Measurements from ENCODE around the gene EP400.
A peak's percentile ranks its signal among the peaks of the same experiment; 100 is the strongest.
"Not testable (repeated sequence)": the region's sequence is repeated elsewhere in the genome, so short reads cannot be mapped to it uniquely, and the experiment has no call there.

EP400 gene

DNA sequence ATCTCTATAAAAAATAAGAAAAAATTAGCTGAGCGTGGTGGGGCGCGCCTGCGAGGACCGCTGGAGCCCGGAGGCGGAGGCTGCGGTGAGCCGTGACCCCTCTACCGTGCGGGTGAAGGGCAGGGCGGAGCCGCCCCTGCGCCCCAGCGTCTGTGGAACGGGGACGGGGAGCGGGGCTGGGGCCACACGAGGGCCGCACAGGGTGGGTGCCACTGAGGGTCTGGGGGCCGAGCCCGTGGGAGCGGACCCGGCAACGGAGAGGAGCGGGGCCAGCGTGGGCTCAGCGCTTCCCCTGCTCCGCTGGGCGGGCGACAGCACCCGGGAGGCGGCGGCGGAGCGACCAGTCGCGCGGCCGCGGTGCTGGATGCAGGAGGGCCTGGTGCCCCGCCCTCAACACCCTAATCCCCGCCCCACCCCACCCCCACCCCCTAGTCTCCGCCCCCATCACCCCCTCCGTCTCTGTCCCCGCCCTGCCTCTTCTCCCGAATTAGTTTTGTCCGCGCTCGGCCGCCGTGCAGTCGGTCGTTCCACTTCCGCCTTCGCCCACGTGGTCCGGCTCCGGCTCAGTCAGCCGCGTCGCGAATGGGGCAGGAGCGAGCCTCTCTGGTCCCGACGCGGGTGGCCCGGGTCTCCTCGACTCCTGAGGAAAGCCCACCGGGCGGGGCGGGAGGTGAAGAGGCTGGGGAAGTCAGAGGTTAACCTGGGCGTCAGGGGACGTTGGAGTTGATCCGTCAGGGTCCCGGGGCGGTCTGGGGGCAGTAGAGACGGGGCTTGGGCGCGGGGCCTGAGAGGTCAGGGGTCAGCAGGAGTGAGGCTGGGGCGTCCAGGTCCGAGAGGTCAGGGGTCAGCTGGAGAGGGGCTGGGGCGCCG lies 20.8 kb upstream of the EP400 start, which contains the start of gene PUS1:
PUS1 (plus strand) TSS at position 566 of the 870 bp plus-strand sequence. CDS start 447 bp downstream, outside the sequence.
- DNase-seq = peak; percentile 94

DNA sequence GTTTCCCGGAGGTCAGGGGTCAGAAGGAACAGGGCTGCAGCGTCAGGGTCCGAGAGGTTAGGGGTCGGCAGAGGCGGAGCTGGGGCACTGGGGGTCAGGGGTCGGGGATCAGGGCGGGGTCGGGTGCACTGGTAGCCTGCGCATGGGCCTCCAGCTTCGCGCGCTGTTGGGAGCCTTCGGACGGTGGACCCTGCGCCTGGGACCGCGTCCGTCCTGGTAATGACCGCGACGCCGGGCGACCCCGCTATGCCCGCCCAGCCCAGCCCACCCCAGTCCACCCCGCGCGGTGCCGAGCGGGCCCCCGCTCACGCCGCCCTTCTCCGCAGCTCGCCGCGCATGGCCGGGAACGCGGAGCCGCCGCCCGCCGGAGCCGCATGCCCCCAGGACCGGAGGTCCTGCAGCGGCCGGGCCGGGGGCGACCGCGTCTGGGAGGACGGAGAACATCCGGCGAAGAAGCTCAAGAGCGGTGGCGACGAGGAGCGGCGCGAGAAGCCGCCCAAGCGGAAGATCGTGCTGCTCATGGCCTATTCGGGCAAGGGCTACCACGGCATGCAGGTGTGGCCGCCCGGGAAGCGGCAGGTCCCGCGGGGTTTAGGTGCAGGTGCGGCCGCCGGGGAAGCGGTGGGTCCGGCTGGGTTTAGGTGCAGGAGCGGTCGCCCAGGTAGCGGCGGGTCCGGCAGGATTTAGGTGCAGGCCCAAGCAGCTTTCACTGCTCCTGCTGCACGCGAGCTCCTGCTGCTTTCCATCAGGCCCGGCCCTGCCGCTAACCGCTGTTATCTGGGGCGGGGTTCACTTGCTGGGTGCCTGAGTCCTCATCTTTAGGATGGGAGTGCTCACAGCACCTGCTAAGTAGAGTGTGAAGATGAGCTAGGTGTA lies 19.9 kb upstream of the EP400 start:
- DNase-seq = peak; percentile 40

DNA sequence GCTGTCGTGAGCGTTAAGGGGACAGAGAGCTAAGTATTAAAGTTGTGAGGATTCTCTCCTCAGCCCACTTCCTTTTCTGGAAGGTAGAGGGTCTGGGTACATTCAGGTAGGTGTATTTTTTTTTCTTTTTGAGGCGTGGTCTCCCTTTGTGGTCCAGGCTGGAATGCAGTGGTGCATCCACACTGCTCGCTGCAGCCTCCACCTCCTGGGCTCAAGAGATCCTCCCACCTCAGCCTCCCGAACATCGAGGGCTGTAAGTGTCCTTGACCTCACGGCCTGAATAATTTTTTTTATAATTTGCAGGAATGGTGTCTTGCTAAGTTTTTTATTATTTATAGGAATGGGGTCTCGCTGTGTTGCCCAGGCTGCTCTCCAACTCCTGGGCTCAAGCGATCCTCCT lies 19.2 kb upstream of the EP400 start:
- no peak for DNase-seq

DNA sequence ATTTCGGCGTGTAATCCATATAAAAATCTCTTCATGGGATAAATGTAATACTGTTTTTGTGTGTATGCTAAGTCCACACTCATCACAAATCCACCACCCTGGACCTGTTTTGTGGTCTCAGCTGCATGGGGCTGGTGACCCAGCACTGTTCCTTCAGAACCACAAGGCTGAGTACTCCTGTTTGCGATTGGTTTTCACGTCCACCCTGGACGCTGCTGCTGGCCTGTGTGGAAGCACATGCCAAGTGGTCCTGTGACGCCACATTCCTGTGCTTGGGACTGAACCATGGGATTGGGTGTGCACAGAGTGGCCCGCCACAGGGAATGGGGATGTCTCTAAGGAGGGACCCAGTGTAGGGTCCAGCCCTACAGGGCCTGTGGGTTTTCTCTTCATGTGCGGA lies 16.4 kb upstream of the EP400 start:
- DNase-seq = no peak

DNA sequence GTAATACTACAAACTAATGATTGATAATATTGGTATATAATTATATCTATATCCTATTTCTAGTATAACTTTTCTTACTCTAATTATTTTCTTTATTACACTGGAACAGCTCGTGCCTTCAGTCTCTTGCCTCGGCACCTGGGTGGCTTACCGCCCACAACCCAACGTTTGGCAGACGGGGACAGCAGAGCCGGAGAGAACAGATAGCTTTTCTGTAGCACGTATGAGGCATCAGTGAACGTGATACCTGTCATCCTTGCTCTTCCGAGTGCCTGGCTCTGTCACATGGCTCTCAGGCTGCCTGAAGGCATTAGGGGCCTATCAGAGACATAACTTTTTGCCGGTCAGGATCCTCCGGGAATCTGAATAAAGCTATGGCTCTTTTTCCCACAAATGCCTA lies 15.2 kb upstream of the EP400 start:
- no peak for DNase-seq

DNA sequence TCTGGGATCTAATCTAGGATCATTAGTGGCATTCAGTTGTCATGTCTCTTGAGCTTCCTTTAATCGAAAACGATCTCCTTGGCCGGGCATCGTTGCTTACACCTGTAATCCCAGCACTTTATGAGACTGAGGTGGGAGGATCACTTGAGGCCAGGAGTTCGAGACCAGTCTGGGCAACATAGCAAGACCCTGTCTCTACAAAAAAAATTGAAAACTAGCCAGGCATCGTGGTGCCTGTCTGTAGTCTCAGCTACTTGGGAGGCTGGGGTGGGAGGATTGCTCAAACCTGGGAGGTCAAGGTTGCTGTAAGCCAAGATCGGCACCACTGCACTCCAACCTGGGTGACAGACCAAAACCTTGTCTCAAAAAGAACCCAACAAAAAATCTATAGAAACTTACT lies 11.7 kb upstream of the EP400 start:
- no peak for DNase-seq

DNA sequence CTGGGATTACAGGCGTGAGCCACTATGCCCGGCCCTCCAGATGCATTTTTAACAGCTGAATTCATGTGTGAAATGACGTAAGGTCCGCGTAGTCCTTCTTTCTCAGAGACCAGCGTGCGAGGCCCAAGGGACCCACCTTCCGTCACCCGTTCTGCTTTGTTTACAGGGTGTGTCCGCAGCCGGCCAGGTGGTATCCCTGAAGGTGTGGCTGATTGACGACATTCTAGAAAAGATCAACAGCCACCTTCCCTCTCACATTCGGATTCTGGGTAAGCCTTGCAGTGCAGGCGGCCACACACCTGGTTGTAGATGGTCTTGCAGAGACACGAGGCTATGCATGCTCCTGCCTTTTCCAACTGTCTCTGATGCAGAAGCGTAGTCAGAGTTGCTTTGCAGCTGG lies 10.7 kb upstream of the EP400 start:
- DNase-seq = no peak

DNA sequence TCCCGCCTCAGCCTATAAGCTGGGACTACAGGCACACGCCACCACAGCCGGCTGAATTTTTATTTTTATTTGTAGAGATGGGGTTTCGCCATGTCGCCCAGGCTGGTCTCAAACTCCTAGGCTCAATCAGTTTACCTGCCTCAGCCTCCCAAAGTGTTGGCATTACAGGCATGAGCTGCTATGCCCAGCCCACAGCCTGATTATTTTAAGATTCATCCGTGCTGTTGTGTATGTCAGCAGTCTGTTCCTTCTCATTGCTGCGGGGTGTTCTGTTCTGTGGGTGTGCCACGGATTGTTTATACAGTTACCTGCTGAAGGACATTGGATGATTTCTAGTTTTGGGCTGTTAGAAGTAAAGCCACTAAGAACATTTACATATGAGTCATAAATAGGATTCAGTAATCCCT lies 9.6 kb upstream of the EP400 start:
- no peak for DNase-seq

DNA sequence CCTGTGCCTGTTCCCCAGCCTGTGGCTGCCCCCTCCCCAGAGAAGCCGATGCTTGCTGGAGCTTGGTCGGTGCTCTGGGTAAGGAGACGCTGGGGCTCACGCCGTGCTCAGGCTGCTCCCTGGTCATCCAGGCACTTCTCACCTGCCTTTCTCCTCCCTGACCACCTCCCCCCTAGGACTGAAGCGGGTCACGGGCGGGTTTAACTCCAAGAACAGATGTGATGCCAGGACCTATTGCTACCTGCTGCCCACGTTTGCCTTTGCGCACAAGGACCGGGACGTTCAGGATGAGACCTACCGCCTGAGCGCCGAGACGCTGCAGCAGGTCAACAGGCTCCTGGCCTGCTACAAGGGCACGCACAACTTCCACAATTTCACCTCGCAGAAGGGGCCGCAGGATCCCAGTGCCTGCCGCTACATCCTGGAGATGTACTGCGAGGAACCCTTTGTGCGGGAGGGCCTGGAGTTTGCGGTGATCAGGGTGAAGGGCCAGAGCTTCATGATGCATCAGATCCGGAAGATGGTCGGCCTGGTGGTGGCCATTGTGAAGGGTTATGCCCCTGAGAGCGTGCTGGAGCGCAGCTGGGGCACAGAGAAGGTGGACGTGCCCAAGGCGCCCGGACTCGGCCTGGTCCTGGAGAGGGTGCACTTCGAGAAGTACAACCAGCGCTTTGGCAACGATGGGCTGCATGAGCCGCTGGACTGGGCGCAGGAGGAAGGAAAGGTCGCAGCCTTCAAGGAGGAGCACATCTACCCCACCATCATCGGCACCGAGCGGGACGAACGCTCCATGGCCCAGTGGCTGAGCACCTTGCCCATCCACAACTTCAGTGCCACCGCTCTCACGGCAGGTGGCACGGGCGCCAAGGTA lies 8.4 kb upstream of the EP400 start:
- DNase-seq = no peak

DNA sequence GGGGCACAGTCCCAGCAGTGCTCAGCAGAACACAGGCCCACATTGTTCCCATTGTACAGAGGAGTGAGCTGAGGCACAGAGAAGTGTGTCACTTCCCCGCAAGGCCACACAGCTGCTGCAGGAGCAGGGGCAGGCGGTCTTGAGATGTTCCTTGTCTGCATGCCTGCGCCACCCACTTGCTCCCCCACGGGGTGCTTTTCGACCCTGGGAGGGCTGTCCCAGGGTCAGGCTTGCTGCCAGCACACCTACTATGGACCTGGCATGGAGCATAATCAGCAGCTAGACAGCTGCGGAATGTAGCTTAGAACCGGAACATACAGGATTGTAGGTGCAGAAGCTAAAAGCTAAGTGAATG lies 7.8 kb upstream of the EP400 start:
- no peak for DNase-seq

DNA sequence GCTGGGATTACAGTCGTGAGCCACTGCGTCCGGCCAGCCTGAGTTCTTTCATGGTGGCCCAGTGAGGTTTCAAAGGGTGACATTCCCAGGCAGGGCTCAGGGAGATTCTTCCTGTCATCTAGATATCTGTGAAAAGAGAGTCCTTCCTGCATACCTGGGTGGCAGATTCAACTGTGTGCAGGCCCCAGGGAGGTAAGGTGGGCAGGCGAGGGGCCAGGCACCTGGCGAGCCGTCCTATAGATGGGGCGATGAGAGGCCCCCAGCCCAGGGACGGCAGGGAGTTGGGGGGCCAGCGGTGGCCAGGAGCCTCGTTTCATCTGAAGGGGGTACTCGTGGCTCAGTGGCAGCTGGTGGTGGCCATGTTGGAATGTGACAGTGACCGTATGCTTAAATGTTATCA lies 7.1 kb upstream of the EP400 start:
- DNase-seq = no peak

DNA sequence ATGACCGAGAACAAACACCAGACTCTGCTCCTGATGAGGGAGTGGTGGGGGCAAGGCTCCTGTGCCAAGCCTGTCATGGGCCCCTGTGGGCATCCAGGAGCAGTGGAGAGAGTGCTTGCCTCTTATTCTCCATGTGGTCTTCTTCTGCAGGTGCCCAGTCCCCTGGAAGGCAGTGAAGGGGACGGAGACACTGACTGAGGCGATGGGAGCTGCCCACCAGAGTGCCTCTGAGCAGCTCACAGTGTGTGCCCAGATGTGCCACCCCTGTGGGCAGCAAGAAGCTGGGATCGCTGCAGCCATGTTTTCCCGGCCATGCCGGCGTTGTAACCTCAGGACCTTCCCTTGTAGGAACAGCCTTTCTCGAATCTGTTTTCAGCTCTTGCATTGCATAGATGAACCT lies 6.4 kb upstream of the EP400 start:
- no peak for DNase-seq

DNA sequence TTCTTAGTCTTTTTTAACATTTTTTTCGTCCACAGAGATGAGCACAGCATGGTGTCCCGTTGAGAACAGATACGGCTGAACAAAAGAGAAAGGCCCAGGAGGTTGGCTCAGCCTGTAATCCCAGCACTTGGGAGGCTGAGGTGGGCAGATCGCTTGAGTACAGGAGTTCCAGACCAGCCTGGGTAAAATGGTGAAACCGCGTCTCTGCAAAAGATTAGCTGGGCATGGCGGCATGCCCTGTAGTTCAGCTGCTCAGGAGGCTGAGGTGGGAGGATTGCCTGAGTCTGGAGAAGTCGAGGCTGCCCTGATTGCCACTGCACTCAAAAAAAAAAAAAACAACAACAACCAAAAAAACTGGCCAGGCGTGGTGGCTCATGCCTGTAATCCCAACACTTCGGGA lies 5.9 kb upstream of the EP400 start:
- DNase-seq = no peak

DNA sequence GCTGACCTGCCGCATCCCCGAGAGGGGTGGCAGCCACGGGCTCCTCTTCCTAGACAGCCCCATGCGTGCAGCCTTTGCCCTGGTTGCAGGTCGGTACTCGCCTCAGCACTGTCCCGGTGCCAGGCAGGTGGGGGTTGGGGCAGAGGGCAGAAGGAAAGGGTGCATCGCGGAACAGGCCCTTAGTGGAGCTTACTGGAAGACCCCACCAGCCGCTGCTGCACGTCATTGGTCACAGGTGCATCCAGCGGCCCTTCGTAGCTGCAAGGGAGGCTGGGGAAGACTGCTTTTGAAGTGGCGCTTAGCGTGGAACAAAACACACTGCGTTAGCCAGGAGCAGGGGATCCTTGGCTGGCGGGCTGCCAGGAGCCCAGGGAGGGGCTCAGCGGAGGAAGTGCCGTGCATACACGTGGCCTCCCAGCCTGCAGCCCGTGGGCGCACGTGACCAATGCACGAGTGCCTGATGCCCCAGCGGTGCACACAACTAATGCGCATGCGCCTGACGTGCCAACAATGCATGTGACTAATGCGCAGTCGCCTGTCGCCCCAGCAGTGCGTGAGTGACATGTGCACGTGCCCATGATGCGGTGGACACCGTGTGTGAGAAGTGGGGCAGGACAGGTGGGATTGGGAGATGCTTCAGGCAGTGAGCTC lies 5.0 kb upstream of the EP400 start:
- no peak for DNase-seq

DNA sequence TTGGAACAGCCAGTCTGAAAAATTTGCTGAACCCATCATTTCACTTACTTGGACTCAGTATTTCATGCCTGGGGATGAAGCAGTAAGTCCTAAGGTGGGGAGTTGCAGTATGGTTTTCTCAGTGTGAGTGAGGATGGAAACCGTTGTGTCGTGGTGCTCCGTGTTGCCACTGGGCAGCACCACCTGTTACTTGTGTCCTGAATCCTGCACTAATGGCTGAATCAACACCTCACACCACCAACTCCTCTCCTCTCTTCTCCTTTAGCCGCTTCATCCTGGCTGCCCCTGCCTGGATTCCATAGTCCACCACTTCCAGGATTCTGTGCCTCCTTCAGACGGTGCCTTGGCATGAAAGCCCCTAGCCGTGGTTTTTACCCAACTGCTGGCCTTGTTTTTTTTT lies 3.0 kb upstream of the EP400 start:
- DNase-seq = no peak

DNA sequence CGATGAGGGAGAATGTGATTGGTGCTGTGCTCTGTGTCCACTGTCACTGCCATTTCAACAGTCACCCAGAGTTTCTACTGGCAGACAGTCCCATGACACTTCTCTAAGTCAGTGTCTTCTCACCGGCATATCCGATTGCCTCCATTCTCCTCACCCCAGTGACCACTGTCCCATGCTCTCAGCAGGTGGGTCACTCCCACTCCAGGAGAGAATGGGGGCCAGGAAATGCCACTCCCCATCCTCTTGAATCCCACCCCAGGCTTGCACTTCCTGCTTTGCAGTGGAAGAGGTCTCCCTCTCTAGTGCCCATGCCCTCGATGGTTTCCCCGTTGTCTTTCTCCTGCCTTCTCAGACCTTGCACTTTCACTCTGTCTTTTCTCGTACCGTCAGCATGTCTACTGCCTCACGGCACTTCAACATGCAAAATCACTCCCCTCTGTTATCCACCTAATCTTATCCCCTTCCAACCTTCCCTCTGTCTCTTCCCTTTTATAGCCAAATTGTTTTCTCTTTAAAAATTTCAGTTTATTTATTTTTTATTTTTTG lies 2.2 kb upstream of the EP400 start:
- DNase-seq = no peak

DNA sequence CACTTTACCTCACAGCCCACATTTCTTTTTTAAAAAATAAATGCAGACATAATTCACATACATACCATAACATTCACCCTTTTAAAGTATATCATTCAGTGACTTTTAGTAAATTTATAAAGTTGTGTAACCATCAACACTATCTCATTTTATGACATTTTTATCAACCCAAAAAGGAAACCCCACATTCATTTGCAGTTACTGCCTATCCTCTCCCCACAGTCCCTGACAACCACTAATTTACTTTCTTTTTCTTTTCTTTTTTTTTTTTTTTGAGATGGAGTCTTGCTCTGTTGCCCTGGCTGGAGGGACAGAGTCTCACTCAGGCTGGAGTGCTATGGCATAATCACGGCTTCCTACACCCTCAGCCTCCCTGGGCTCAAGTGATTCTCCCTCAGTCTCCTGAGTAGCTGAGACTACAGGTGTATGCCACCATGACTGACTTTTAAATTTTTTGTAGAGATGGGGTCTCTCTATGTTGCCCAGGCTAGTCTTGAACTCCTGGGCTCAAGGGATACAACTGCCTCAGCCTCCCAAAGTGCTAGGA lies 1.5 kb upstream of the EP400 start:
- DNase-seq = no peak

DNA sequence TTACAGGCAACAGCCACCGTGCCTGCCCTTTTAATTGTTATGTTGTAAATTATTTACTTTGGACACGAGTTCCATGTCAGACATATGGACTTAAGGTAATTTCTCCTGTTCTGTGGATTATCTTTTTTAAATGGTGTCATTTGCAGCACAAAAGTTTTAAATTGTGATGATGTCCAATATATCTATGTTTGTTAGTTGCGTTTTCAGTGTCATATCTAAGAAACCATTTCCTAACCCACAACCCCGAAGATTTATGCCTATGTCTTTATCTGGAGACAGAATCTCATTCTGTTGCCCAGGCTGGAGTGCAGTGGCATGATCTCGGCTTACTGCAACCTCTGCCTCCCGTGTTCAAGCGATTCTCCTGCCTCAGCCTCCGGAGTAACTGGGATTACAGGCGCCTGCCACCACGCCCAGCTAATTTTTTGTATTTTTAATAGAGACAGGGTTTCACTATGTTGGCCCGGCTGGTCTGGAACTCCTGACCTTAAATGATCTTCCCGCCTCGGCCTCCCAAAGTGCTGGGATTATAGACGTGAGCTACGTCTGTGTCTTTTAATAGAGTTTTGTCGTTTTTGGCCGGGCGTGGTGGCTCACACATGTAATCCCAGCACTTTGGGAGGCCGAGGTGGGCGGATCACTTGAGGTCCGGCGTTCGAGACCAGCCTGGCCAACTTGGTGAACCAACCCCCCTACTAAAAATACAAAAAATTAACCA lies 870 bp upstream of the EP400 start:
- DNase-seq = not testable (repeated sequence)

DNA sequence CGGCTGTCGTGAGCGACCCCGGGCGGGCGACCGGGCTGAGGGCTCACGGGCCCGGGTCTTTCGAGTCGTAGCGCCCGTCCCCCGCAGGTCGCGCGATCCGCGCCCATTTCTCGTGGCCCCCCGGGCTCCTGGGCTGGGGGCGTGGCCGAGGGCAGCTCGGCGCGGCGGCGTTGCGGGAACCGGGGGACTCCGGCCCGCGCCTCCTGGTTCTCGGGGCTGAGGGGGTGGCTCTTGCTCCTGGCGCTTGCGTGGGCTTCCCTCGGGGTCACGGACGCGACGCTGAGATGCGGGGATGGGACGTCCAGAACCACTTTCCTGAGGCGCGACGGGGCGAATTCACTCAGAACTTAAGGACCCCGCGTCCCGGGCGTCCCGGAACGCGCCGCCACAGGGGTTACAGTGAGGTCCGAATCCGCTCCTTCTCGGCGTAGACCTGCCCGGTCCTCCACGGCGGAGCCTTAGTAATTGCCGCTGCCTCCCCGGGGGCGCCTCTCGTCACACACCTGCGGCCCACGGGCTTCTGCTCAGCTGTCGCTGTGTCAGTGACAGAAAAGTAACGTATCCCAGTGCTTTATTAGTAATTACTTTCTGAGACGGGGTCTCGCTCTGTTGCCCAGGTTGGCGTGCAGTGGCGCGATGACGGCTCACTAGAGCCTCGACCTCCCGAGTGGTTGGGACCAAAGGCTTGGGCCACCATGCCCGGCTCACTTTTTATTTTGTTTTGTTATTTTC lies 606 bp downstream of the EP400 start:
- peak; percentile 54 for DNase-seq

DNA sequence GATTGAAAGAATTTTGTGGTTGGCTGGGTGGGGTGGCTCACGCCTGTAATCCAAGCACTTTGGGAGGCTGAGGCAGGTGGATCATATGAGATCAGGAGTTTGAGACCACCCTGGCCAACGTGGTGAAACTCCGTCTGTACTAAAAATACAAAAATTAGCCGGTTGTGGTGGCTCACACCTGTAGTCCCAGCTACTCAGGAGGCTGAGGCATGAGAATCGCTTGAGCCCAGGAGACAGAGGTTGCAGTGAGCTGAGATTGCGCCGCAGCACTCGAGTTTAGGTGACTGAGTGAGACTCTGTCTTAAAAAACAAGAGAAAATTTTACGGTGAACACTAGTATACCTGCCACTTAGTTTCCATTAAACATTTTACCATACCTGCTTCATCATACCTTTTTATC lies 4.1 kb downstream of the EP400 start:
- not testable (repeated sequence) for DNase-seq
